OCI-LY3 (cell line): Measurements from ENCODE around the gene CETP.

Experiments used
- CTCF ChIP-seq: fragments of 200-600, 300-600 bp; sonication (generic); IDR thresholded peaks from 2 replicates; pipeline ENCODE4 v1.5.1; 2014; ENCODE audit warnings: antibody characterized with exemption, low read length, low read depth
- EZH2phosphoT487 ChIP-seq: fragments of 200-600 bp; shearing (Covaris generic); IDR thresholded peaks from 2 replicates; pipeline ENCODE4 v1.6.1; 2018; ENCODE audit warnings: antibody characterized with exemption, mixed run types, low read depth

DNA sequence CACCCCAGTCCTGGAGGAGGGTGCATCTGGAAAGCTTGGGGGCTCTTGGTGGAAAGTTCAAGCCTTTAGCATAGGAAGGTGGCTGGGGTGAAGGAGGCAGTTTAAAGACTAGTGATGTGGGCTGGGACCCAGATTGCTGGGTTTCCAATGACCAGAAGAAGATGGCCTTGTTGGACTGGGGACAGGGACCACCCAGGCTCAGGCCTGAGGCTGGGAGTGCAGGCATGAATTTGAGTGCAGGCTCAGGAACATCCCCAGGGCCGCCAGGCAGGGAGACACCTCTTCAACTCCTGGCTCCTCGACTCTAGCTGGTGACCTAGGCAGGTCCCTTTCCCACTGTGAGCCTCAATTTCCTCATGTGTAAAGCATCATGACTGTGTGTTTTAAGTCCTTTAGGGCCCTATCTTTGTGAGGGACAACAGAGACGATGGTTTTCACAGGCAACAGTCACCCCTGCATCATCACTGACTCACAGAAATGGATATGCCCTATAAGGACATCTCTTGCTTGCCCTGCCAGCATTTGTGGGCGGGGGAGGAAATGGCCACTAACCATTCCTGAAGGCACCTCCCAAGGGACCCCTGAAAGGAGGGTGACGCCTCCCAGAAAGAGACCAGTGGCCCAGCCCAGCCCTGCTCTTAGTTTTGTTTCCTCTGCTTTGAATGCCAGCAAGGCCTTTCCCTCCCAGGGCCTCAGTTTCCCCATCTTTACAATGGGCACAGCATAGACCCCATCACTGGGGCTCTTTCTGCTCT is 38.7 kb downstream of the CETP start:
- TF ChIP-seq CTCF (no peak), EZH2phosphoT487 (no peak)
